Activated CD4-positive, alpha-beta T cell treated with anti-CD3 and anti-CD28 coated beads, Interleukin-2, amount 50 U/mL, for 24 hours (primary cell): Measurements from ENCODE around the gene C6orf89.

Experiments
- DNase-seq, 2 donors: peaks; one replicate each; pipeline ENCODE4 v3.0.0-alpha.2; 2020; ENCODE audit warnings: low read depth in 1 of 2, low spot score in 1 of 2

The C6orf89 gene

GRCh38 chr6:36852481-36853147 is 33.1 kb upstream of the C6orf89 start:
- DNase-seq, result no peak

GRCh38 chr6:36853325-36853724 is 32.4 kb upstream of the C6orf89 start:
- DNase-seq, result no peak

GRCh38 chr6:36855750-36856149 is 30.0 kb upstream of the C6orf89 start:
- no peak for DNase-seq

GRCh38 chr6:36856277-36856676 is 29.5 kb upstream of the C6orf89 start:
- DNase-seq, result no peak

GRCh38 chr6:36857325-36857724 is 28.4 kb upstream of the C6orf89 start:
- no peak for DNase-seq

- DNase-seq, result no peak
Measured at GRCh38 chr6:36858407-36858981, 27.3 kb upstream of the C6orf89 start.

- no peak for DNase-seq
Measured at GRCh38 chr6:36860126-36860525, 25.6 kb upstream of the C6orf89 start.

GRCh38 chr6:36862164-36862847 is 23.4 kb upstream of the C6orf89 start:
- DNase-seq, result no peak

- DNase-seq, result no peak
Measured at GRCh38 chr6:36862848-36863382, 22.8 kb upstream of the C6orf89 start.

- no peak for DNase-seq
Measured at GRCh38 chr6:36863670-36864540, 21.8 kb upstream of the C6orf89 start.

GRCh38 chr6:36865835-36866234 is 19.9 kb upstream of the C6orf89 start:
- no peak for DNase-seq

- no peak for DNase-seq
Measured at GRCh38 chr6:36867471-36868224, 18.1 kb upstream of the C6orf89 start.

GRCh38 chr6:36871686-36872085 is 14.1 kb upstream of the C6orf89 start:
- DNase-seq, result no peak

GRCh38 chr6:36873115-36873514 is 12.6 kb upstream of the C6orf89 start:
- no peak for DNase-seq

- DNase-seq, result no peak
Measured at GRCh38 chr6:36873612-36874442, 11.9 kb upstream of the C6orf89 start.

- peak; percentile 80 to 81 for DNase-seq
Measured at GRCh38 chr6:36874443-36875249, 11.1 kb upstream of the C6orf89 start, which contains the start of gene PPIL1. Gene PPIL1 (minus strand): TSS chr6:36874803. CDS start chr6:36874772, 31 bp downstream.

GRCh38 chr6:36875250-36875633 is 10.5 kb upstream of the C6orf89 start:
- no peak for DNase-seq

- no peak for DNase-seq
Measured at GRCh38 chr6:36884610-36885009, 1.1 kb upstream of the C6orf89 start.
